Mesendoderm (in vitro differentiated cells): Measurements from ENCODE around the gene RGS14.
"Not testable (repeated sequence)": the region's sequence is repeated elsewhere in the genome, so short reads cannot be mapped to it uniquely, and the experiment has no call there.

ENCODE experiments used
- DNase-seq: peaks from one replicate; pipeline ENCODE4 v3.0.0; 2013
- H2AK5ac ChIP-seq: 2 replicates; pipeline ENCODE4 v1.6.1; 2013; ENCODE audit warnings: low read length, inconsistent platforms
- H2BK120ac ChIP-seq: 2 replicates; pipeline ENCODE4 v1.6.1; 2013; ENCODE audit warnings: low read depth, mild to moderate bottlenecking, low read length, moderate library complexity, mixed read lengths
- H2BK15ac ChIP-seq: replicated peaks from 2 replicates; pipeline ENCODE4 v1.6.1; 2013; ENCODE audit warnings: low read depth, mild to moderate bottlenecking, moderate library complexity
- H2BK5ac ChIP-seq: 2 replicates; pipeline ENCODE4 v1.6.1; 2013; ENCODE audit warnings: low read length, inconsistent platforms
- H3K18ac ChIP-seq: 2 replicates; pipeline ENCODE4 v1.6.1; 2013; ENCODE audit warnings: mild to moderate bottlenecking, low read length, mixed read lengths
- H3K23ac ChIP-seq: one replicate; pipeline ENCODE4 v1.6.1; 2013; ENCODE audit warnings: low read length
- H3K27ac ChIP-seq: 2 replicates; pipeline ENCODE4 v1.5.1; 2013; ENCODE audit warnings: low read depth, mild to moderate bottlenecking, inconsistent platforms, low read length, moderate library complexity
- H3K27me3 ChIP-seq: 2 replicates; pipeline ENCODE4 v1.6.1; 2013; ENCODE audit warnings: low read length, control low read depth, mild to moderate bottlenecking, inconsistent platforms; ENCODE audit not compliant: insufficient read depth, poor library complexity
- H3K36me3 ChIP-seq: 2 replicates; pipeline ENCODE4 v1.6.1; 2013; ENCODE audit warnings: low read length, inconsistent platforms; ENCODE audit not compliant: control insufficient read depth, insufficient read depth
- H3K4ac ChIP-seq: one replicate; pipeline ENCODE4 v1.6.1; 2013; ENCODE audit warnings: low read depth, mild to moderate bottlenecking, low read length, moderate library complexity
- H3K4me1 ChIP-seq: 2 replicates; pipeline ENCODE4 v1.6.1; 2013; ENCODE audit warnings: low read depth, low read length, inconsistent platforms; ENCODE audit not compliant: control insufficient read depth
- H3K4me2 ChIP-seq: 2 replicates; pipeline ENCODE4 v1.6.1; 2013; ENCODE audit warnings: low read length
- H3K4me3 ChIP-seq: 2 replicates; pipeline ENCODE4 v1.5.1; 2013; ENCODE audit warnings: mild to moderate bottlenecking, low read length
- H3K56ac ChIP-seq: one replicate; pipeline ENCODE4 v1.6.1; 2013; ENCODE audit warnings: low read length
- H3K79me1 ChIP-seq: 2 replicates; pipeline ENCODE4 v1.6.1; 2013; ENCODE audit warnings: low read length, inconsistent platforms
- H3K79me2 ChIP-seq: 2 replicates; pipeline ENCODE4 v1.6.1; 2013; ENCODE audit warnings: mild to moderate bottlenecking, low read length; ENCODE audit not compliant: control insufficient read depth, insufficient read depth
- H3K9ac ChIP-seq: 2 replicates; pipeline ENCODE4 v1.6.1; 2013; ENCODE audit warnings: low read length, inconsistent platforms
- H4K5ac ChIP-seq: one replicate; pipeline ENCODE4 v1.6.1; 2013; ENCODE audit warnings: low read length
- H4K8ac ChIP-seq: one replicate; pipeline ENCODE4 v1.6.1; 2013; ENCODE audit warnings: low read depth, mild to moderate bottlenecking, control low read depth, low read length, moderate library complexity
- WGBS: extraction: QIAGEN DNeasy Blood & Tissue Kit; methylation state at CpG from one replicate; pipeline ENCODE4 v1.1.7; 2013; ENCODE audit warnings: low lambda C conversion rate, missing lambda C conversion rate; ENCODE audit not compliant: insufficient coverage; ENCODE audit errors: extremely low coverage; 5-methylcytosine and 5-hydroxymethylcytosine counted together

RGS14 gene

GRCh38 chr5:177375516-177375915 is 17.8 kb downstream of the RGS14 start:
- not testable (repeated sequence) for H3K56ac ChIP-seq, H2AK5ac ChIP-seq, H2BK5ac ChIP-seq, H3K4ac ChIP-seq, H3K79me2 ChIP-seq, H3K36me3 ChIP-seq, DNase-seq, H3K27ac ChIP-seq, H3K18ac ChIP-seq, H3K23ac ChIP-seq, H2BK15ac ChIP-seq, H3K9ac ChIP-seq, H3K4me2 ChIP-seq, H4K8ac ChIP-seq, H3K4me1 ChIP-seq, H2BK120ac ChIP-seq, H3K79me1 ChIP-seq, H3K4me3 ChIP-seq, H4K5ac ChIP-seq, H3K27me3 ChIP-seq
- no CpG with 5 or more reads among the region's 5 CpGs for WGBS

GRCh38 chr5:177376107-177376506 is 18.4 kb downstream of the RGS14 start:
- Histone ChIP-seq H3K27me3 (no peaks in the 10 kb centered on the region), H3K4me3 (no peak overlapping the region), H3K4me1 (peaks cover 3% of the 10 kb centered on the region), H2BK120ac (no peak overlapping the region), H3K18ac (no peak overlapping the region), H3K4ac (no peak overlapping the region), H3K79me1 (no peaks in the 10 kb centered on the region), H3K9ac (no peak overlapping the region), H3K79me2 (no peaks in the 10 kb centered on the region), H4K8ac (no peak overlapping the region), H3K27ac (no peak overlapping the region), H3K23ac (peak overlapping the region; percentile 45), H2BK5ac (no peak overlapping the region), H3K56ac (no peak overlapping the region), H3K36me3 (no peaks in the 10 kb centered on the region), H3K4me2 (no peak overlapping the region), H4K5ac (no peak overlapping the region), H2AK5ac (no peak overlapping the region), H2BK15ac (no peak overlapping the region)
- no peak for DNase-seq
- WGBS, result no CpG with 5 or more reads among the region's 11 CpGs

GRCh38 chr5:177377851-177378776 is 20.4 kb downstream of the RGS14 start:
- Histone ChIP-seq H2BK15ac (no peak overlapping the region), H3K4me3 (no peak overlapping the region), H2BK5ac (no peak overlapping the region), H3K27ac (no peak overlapping the region), H2AK5ac (no peak overlapping the region), H3K36me3 (no peaks in the 10 kb centered on the region), H3K4ac (no peak overlapping the region), H3K18ac (no peak overlapping the region), H4K5ac (no peak overlapping the region), H3K79me1 (no peaks in the 10 kb centered on the region), H2BK120ac (no peak overlapping the region), H4K8ac (no peak overlapping the region), H3K56ac (no peak overlapping the region), H3K23ac (no peak overlapping the region), H3K9ac (no peak overlapping the region), H3K79me2 (no peaks in the 10 kb centered on the region), H3K27me3 (no peaks in the 10 kb centered on the region), H3K4me1 (no peaks in the 10 kb centered on the region), H3K4me2 (no peak overlapping the region)
- no CpG with 5 or more reads among the region's 8 CpGs for WGBS
- DNase-seq, result no peak

GRCh38 chr5:177378884-177379883 is 21.5 kb downstream of the RGS14 start:
- Histone ChIP-seq H2AK5ac (no peak overlapping the region), H3K4me3 (no peak overlapping the region), H4K8ac (no peak overlapping the region), H3K4ac (no peak overlapping the region), H3K9ac (no peak overlapping the region), H2BK15ac (no peak overlapping the region), H3K36me3 (no peaks in the 10 kb centered on the region), H3K27ac (no peak overlapping the region), H3K23ac (no peak overlapping the region), H3K79me2 (no peaks in the 10 kb centered on the region), H3K79me1 (no peaks in the 10 kb centered on the region), H4K5ac (no peak overlapping the region), H3K4me1 (no peaks in the 10 kb centered on the region), H3K56ac (no peak overlapping the region), H3K4me2 (no peak overlapping the region), H2BK120ac (no peak overlapping the region), H3K27me3 (no peaks in the 10 kb centered on the region), H2BK5ac (no peak overlapping the region), H3K18ac (no peak overlapping the region)
- DNase-seq, result no peak
- WGBS, result no CpG with 5 or more reads among the region's 15 CpGs

- Histone ChIP-seq H3K4me2 (no peak overlapping the region), H3K79me2 (no peaks in the 10 kb centered on the region), H3K27ac (no peak overlapping the region), H4K5ac (no peak overlapping the region), H3K4me1 (no peaks in the 10 kb centered on the region), H3K9ac (no peak overlapping the region), H3K23ac (no peak overlapping the region), H2BK120ac (no peak overlapping the region), H3K18ac (no peak overlapping the region), H3K27me3 (no peaks in the 10 kb centered on the region), H2AK5ac (no peak overlapping the region), H3K4ac (no peak overlapping the region), H3K4me3 (no peak overlapping the region), H3K36me3 (no peaks in the 10 kb centered on the region), H2BK15ac (no peak overlapping the region), H3K56ac (no peak overlapping the region), H3K79me1 (no peaks in the 10 kb centered on the region), H4K8ac (no peak overlapping the region), H2BK5ac (no peak overlapping the region)
- WGBS, result no CpG with 5 or more reads among the region's 6 CpGs
- no peak for DNase-seq
Measured at GRCh38 chr5:177380805-177381126, 23.0 kb downstream of the RGS14 start.
